OCI-LY1 (cell line): Measurements from ENCODE around the gene PTPRG.

Experiments used
- H2AFZ ChIP-seq: fragments of 200-600 bp; sonication (generic), shearing (Covaris generic); 2 replicates; pipeline ENCODE4 v1.6.0; 2014; ENCODE audit warnings: antibody characterized with exemption, mild to moderate bottlenecking, low read length
- H3F3A ChIP-seq: fragments of 200-600 bp; sonication (generic), shearing (Covaris generic); 2 replicates; pipeline ENCODE4 v1.6.0; 2014; ENCODE audit warnings: mild to moderate bottlenecking, antibody characterized with exemption, low read length, moderate library complexity; ENCODE audit not compliant: insufficient read depth
- H3K27ac ChIP-seq: fragments of 200-600 bp; sonication (generic); 2 replicates; pipeline ENCODE4 v1.5.1; 2014; ENCODE audit warnings: low read length, mixed run types, mild to moderate bottlenecking, low read depth; ENCODE audit not compliant: poor library complexity, severe bottlenecking
- H3K27me3 ChIP-seq: fragments of 200-600 bp; sonication (generic); 2 replicates; pipeline ENCODE4 v1.6.0; 2014; ENCODE audit warnings: antibody characterized with exemption, mild to moderate bottlenecking, low read length, moderate library complexity; ENCODE audit not compliant: insufficient read depth
- H3K36me3 ChIP-seq: fragments of 200-600 bp; sonication (generic); 2 replicates; pipeline ENCODE4 v1.6.1; 2014; ENCODE audit warnings: mild to moderate bottlenecking, antibody characterized with exemption, low read length, moderate library complexity, mixed read lengths; ENCODE audit not compliant: insufficient read depth
- H3K4me1 ChIP-seq: fragments of 200-600 bp; sonication (generic); 2 replicates; pipeline ENCODE4 v1.5.1; 2014; ENCODE audit warnings: mild to moderate bottlenecking, low read length, moderate library complexity; ENCODE audit not compliant: insufficient read depth, severe bottlenecking
- H3K4me2 ChIP-seq: fragments of 200-600 bp; sonication (generic), shearing (Covaris generic); 2 replicates; pipeline ENCODE4 v1.6.1; 2014; ENCODE audit warnings: low read length
- H3K4me3 ChIP-seq: fragments of 200-600 bp; sonication (generic); 2 replicates; pipeline ENCODE4 v1.5.1; 2014; ENCODE audit warnings: low read length, low read depth, mild to moderate bottlenecking, mixed read lengths; ENCODE audit not compliant: poor library complexity, severe bottlenecking
- H3K79me2 ChIP-seq: fragments of 200-600 bp; shearing (Covaris generic); 2 replicates; pipeline ENCODE4 v1.6.1; 2016; ENCODE audit warnings: mixed run types, low read length, mixed read lengths; ENCODE audit not compliant: insufficient read depth
- H3K9ac ChIP-seq: fragments of 200-600 bp; sonication (generic), shearing (Covaris generic); 2 replicates; pipeline ENCODE4 v1.6.1; 2014; ENCODE audit warnings: mild to moderate bottlenecking, low read length, mixed read lengths
- H3K9me2 ChIP-seq: fragments of 200-600 bp; sonication (generic), shearing (Covaris generic); 2 replicates; pipeline ENCODE4 v1.6.1; 2014; ENCODE audit warnings: low read depth, mild to moderate bottlenecking, low read length, mixed read lengths
- H3K9me3 ChIP-seq: fragments of 200-600 bp; shearing (Covaris generic); 2 replicates; pipeline ENCODE4 v1.6.1; 2014; ENCODE audit warnings: low read length, mixed read lengths
- H4K20me1 ChIP-seq: fragments of 200-600 bp; sonication (generic), shearing (Covaris generic); 2 replicates; pipeline ENCODE4 v1.6.0; 2016; ENCODE audit warnings: mild to moderate bottlenecking, low read length; ENCODE audit not compliant: insufficient read depth
- CTCF ChIP-seq: fragments of 200-600 bp; sonication (generic), shearing (Covaris generic); IDR thresholded peaks from 2 replicates; pipeline ENCODE4 v1.5.1; 2017; ENCODE audit warnings: mild to moderate bottlenecking, antibody characterized with exemption, low read length, moderate library complexity, mixed read lengths
- EZH2 ChIP-seq: fragments of 200-600 bp; sonication (generic), shearing (Covaris generic); IDR thresholded peaks from 2 replicates; pipeline ENCODE4 v1.8.0; 2017; ENCODE audit warnings: borderline replicate concordance, mixed run types, mild to moderate bottlenecking, antibody characterized with exemption, low read length, moderate library complexity, mixed read lengths

PTPRG gene

GRCh38 chr3:61990327-61991027 lies 429.1 kb downstream of the PTPRG start:
- Histone ChIP-seq H3K27me3 (no peaks in the 10 kb centered on the region), H3K4me3 (no peak overlapping the region), H3K4me1 (no peaks in the 10 kb centered on the region), H3K4me2 (no peak overlapping the region), H3K27ac (no peak overlapping the region), H4K20me1 (no peaks in the 10 kb centered on the region), H3K36me3 (no peaks in the 10 kb centered on the region), H2AFZ (no peak overlapping the region), H3K79me2 (no peaks in the 10 kb centered on the region), H3K9me3 (no peaks in the 10 kb centered on the region), H3F3A (no peaks in the 10 kb centered on the region), H3K9me2 (no peaks in the 10 kb centered on the region), H3K9ac (no peak overlapping the region)
- no peak for TF ChIP-seq EZH2
- no peak for TF ChIP-seq CTCF

GRCh38 chr3:61991706-61992105 lies 430.3 kb downstream of the PTPRG start:
- no peaks in the 10 kb centered on the region for H3K4me1 ChIP-seq
- no peaks in the 10 kb centered on the region for H3F3A ChIP-seq
- no peak overlapping the region for H3K4me3 ChIP-seq
- no peak for TF ChIP-seq EZH2
- no peak for TF ChIP-seq CTCF
- H3K4me2 ChIP-seq, result no peak overlapping the region
- H3K36me3 ChIP-seq, result no peaks in the 10 kb centered on the region
- no peak overlapping the region for H3K27ac ChIP-seq
- no peaks in the 10 kb centered on the region for H4K20me1 ChIP-seq
- no peaks in the 10 kb centered on the region for H3K9me3 ChIP-seq
- H3K79me2 ChIP-seq, result no peaks in the 10 kb centered on the region
- H3K9me2 ChIP-seq, result no peaks in the 10 kb centered on the region
- H2AFZ ChIP-seq, result no peak overlapping the region
- no peaks in the 10 kb centered on the region for H3K27me3 ChIP-seq
- H3K9ac ChIP-seq, result no peak overlapping the region

- Histone ChIP-seq H3K27ac (no peak overlapping the region), H3K4me3 (no peak overlapping the region), H3K9me3 (no peaks in the 10 kb centered on the region), H2AFZ (no peak overlapping the region), H3K9ac (no peak overlapping the region), H3K4me2 (no peak overlapping the region), H3K79me2 (no peaks in the 10 kb centered on the region), H3F3A (no peaks in the 10 kb centered on the region), H3K9me2 (no peaks in the 10 kb centered on the region), H3K4me1 (no peaks in the 10 kb centered on the region), H4K20me1 (no peaks in the 10 kb centered on the region), H3K36me3 (no peaks in the 10 kb centered on the region), H3K27me3 (no peaks in the 10 kb centered on the region)
- TF ChIP-seq CTCF (no peak), EZH2 (no peak)
These were observed 435.0 kb downstream of the PTPRG start for GRCh38 chr3:61996366-61996765.
